Measurements from ENCODE around the gene DIAPH3.
"Not testable (repeated sequence)": the region's sequence is repeated elsewhere in the genome, so short reads cannot be mapped to it uniquely, and the experiment has no call there.

Gene DIAPH3

DNA sequence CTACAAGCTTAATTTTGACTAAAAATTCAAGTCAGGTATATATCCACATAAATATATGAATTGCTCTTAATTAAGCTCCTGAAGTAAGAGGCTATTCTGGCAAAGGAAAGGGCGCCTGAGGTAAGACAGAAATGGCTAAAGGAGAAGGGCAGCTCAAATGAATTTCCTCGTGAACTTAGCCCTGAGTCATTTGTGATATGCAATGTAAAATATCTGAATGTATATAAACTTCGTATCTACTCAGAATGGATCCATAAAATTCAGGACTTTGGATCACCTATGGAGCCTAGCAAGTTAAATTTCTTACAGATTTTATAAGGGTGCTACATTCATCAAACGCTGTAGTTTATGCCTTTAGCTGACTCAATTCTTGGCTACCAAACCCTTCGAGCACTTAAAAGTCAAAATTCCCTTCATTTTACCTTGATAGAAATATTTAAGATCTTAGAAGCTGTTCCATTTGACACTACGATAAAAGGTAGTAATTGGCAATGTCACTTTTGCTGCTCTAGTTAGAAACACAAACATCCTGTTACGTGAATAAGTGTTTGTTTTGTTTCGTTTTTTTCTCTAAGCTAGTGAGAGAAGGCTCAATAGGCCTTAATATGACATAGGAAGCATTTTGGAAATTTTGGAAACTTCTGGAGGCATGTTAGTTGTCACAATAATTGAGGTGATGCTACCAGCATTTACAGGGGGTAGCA, 69.2 kb downstream of the DIAPH3 start:
- DNase-seq: no peak

DNA sequence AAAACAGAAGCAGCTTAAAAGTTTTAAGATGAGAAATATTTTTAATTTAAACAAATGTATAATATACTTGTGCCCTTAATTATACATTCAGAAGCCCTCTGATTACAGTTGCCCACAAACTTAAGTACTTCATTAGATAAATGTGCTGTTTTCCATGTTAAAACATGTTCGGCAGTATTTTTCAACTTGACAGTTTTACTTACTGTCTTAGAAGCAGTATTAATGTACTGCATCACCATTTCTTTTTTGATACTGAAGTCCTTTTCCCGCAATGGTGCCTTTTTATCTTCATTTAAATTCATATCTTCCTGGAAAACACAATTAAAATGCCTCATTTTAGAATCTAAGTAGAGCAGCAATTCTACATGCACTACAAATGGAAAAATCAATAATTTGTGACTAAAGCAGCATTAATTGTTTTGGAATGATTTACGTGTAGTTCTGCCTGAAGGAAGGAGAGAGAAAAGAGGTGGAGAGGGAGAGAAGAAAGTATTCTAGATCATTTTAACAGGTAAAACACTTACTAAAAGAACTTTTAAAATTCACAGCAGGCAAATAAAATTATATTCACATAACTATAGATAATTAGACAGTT, 70.2 kb downstream of the DIAPH3 start:
- DNase-seq: no peak

GRCh38 chr13:60091573-60091972, 72.2 kb downstream of the DIAPH3 start:
- no peak for DNase-seq

- no peak for DNase-seq
Measured at GRCh38 chr13:60090574-60090973, 73.2 kb downstream of the DIAPH3 start.

DNA sequence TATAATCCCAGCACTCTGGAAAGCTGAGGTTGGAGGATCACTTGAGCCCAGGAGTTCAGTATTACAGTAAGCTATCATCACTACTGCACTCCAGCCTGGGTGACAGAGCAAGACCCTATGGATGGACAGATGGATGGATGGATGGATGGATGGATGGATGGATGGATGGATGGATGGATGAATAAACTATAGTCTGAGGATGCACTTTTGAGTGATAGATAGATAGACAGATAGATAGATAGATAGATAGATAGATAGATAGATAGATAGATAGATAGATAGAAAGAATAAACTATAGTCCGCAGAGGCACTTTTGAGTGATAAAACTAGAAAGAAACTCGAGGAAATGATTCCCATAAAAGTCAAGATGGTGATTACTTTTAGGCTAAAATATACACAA, 79.9 kb downstream of the DIAPH3 start:
- DNase-seq: not testable (repeated sequence)

GRCh38 chr13:60080850-60081249, 82.9 kb downstream of the DIAPH3 start:
- DNase-seq: no peak

DNA sequence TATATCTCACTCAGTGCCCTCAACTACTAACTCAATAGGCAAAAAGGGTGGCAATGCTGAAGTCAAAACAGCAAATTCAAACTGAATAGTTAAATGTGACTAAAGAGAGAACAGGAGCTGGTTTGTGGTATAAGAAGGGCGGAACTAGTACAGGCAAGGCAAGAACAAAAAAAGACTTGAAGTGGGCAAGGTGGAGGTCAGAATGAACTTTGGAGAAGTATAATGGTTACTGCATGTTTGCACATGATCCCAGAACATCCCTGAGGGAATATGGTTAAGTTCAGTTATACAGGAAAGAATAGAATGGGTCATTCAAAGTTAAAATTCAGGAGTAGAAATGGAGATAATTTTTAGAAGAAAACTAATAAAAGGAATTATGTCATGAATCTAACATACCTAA, 85.5 kb downstream of the DIAPH3 start:
- DNase-seq: no peak

GRCh38 chr13:60075850-60076249, 87.9 kb downstream of the DIAPH3 start:
- no peak for DNase-seq

DNA sequence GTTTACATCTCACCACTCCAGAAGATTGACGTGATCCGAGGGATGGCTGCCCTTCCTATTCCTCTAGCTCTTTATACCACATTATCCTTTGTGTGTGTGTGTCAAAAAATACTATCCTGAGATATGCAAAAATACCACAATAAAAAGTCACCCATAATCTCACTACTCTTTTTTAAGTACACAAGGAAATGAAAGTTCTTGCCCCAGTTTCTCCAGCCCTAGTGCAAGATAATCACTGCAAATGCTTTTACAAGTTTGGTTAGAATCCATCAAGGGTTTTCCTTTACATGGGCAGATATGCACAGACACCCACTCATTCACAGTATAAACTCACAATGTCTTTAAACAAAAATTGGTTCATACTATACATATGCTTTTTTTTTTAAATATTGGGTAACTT, 89.3 kb downstream of the DIAPH3 start:
- DNase-seq: no peak

GRCh38 chr13:60066226-60066625, 97.5 kb downstream of the DIAPH3 start:
- DNase-seq: no peak

DNA sequence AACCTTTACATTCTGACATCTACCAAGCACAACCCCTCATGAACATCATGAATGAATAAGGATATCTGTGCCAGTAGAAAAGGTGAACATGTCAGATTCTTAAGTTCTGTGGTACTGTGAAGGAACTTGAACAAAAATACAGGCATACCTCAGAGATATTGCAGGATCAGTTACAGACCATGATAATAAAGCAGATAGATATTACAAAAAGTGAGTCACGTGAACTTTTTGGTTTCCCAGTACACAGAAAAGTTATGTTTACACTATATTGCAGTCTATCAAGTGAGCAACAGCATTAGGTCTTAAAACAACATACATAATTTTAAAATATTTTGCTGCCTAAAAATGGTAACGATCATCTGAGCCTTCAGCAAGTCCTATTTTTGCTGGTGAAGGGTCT, 101.2 kb downstream of the DIAPH3 start:
- DNase-seq: no peak

GRCh38 chr13:60061737-60062136, 102.0 kb downstream of the DIAPH3 start:
- no peak for DNase-seq

GRCh38 chr13:60051754-60052285, 111.9 kb downstream of the DIAPH3 start:
- no peak for DNase-seq

GRCh38 chr13:60048353-60048752, 115.4 kb downstream of the DIAPH3 start:
- not testable (repeated sequence) for DNase-seq

GRCh38 chr13:60047918-60048317, 115.8 kb downstream of the DIAPH3 start:
- DNase-seq: no peak

GRCh38 chr13:60044321-60044720, 119.4 kb downstream of the DIAPH3 start:
- DNase-seq: no peak

- DNase-seq: no peak
Measured at GRCh38 chr13:60043262-60043661, 120.5 kb downstream of the DIAPH3 start.

GRCh38 chr13:60040668-60041067, 123.1 kb downstream of the DIAPH3 start:
- not testable (repeated sequence) for DNase-seq

DNA sequence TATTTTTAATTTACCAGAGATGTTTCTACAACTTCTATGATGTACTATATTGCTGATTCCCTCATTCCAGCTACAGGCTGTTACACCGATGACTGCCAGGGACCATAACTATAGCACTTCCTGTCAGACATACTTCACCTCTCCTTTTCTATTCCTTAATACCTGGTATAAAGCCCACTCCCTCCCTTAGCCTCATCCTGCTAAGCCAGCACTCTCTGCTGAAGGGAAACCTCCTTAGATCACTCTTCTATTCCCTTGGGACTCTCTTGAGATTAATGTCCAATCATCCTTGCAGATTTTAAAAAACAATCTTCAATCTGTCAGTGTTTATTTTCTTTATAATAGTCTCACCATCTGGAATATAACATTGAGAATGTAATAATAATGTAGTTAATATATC, 127.9 kb downstream of the DIAPH3 start:
- DNase-seq: no peak

DNA sequence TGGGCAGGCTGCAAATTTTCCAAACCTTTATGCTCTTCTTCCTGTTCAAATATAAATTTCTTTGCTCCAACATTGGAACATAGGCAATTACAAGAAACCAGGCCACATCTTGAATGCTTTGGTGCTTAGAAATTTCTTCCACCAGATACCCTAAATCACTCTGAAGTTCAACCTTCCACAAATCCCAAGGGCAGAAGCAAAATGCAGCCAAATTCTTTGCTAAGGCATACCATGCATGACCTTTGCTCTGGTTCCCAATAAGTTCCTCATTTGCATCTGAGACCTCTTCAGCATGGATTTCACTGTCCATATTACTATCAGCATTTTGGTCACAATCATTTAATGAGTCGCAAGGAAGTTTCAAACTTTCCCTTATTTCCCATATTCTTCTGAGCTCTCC, 130.9 kb downstream of the DIAPH3 start:
- DNase-seq: no peak

DNA sequence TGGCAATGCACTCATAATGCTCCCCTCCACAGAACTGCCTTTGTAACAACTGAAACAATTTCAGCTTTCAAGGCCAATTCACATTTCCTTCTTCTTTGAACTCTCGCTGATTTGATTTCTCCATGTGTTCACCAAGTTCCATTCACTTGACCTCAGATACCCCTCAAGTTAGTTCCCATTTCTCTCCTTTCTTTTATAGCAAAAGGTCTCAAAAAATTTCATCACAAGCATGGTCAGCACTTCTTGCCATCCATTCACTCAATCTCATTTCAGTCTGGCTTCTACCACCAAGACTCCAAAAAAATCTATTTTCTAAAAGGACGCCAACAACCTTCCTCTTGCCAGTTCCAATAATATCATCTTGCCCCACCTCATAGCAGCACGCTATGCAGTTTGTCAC, 135.7 kb downstream of the DIAPH3 start:
- DNase-seq: no peak

- DNase-seq: no peak
Measured at GRCh38 chr13:60026286-60026685, 137.4 kb downstream of the DIAPH3 start.

- DNase-seq: no peak
Measured at GRCh38 chr13:60020288-60020687, 143.4 kb downstream of the DIAPH3 start.

DNA sequence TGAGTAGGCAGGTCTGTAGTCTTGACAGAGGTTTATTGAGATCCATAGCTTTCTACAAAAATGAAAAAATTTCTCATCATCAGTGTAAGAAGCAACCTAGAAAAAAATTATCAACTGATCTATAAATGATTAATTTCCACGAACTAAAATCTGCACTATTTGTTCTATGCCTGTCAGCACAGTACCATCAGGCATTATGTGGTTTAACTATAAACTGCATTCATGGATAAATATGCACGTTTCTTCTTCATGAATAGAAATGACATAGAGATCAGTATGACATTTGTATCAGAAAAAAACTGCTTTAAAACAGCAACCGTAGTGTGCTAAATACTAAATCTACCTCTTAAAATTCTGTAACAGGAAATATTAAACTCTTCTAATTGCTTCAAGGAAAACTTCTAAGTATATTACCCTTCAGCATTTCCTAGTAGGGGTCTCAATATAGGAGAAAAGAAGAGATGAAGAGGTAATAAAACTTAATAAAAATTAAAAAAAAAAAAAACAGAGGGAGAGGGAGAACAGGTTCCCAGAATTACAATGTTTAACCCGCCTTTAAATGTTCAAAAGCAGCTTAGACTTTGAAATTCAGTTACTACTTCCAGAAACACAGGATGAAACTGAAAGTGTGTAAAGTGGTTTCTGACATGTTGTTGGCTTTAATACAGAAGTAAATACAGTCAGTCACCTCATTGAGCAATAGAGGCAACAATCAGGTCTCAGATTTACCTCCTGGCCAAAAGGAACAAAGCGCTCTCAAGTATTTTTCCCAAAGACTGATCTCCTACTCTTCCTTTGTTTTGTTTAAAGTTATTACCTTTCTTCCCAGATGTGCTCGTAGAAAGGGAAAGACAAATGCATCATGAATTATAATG, 144.4 kb downstream of the DIAPH3 start:
- DNase-seq: no peak

Measured in left hindlimb (tissue), 1 donor.